Choroid plexus epithelial cell (primary cell): ENCODE measurements around the gene ZMYND10.

Experiments
- DNase-seq: peaks from one replicate; pipeline ENCODE4 v3.0.0-alpha.2; 2010; ENCODE audit warnings: low read depth
- H3K4me3 ChIP-seq: 2 replicates; pipeline ENCODE4 v1.5.1; 2011; ENCODE audit warnings: low read depth, mild to moderate bottlenecking, control low read depth, low read length, moderate library complexity
- CTCF ChIP-seq: conservative IDR thresholded peaks from 2 replicates; pipeline ENCODE4 v1.5.1; 2011; ENCODE audit warnings: low read depth, mild to moderate bottlenecking, control low read depth, inconsistent platforms, low read length, moderate library complexity

The ZMYND10 gene

GRCh38 chr3:50340147-50340447 lies 5.4 kb downstream of the ZMYND10 start:
- peak overlapping the region; percentile 65 for H3K4me3 ChIP-seq
- no peak for DNase-seq

DNA sequence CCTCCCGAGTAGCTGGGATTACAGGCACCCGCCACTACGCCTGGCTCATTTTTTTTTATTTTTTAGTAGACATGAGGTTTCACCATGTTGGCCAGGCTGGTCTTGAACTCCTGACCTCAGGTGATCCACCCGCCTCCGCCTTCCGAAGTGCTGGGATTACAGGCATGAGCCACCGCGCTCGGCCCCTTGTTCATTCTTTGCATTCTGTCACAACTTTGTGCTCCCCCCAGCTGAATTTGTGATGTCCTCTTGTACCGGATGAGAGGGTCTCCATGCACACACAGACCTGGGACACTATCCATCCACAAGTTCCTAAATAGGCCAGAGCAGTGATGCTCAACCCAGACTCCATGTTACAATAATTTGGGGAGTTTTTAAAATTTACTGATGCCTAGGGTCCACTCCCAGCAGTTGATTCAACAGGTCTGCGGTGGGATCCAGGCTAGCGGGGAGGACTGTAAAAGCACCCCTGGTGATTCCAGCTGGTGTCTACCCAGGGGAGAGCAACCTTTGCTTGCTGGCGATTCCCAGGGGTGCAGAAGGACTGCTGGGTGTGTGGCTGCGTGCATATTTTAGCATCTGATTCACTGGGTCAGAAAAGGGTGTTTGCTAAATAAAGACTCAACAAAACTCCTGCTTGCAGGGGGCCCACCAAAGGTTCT lies 5.9 kb downstream of the ZMYND10 start:
- TF ChIP-seq CTCF, result no peak
- peak; percentile 89 for DNase-seq
- peak overlapping the region; percentile 65 for H3K4me3 ChIP-seq

More at GRCh38 chr3:50340147-50340447, 5.4 kb downstream of the ZMYND10 start:
- no peak for TF ChIP-seq CTCF

- H3K4me3 ChIP-seq, result no peak overlapping the region
- no peak for TF ChIP-seq CTCF
- no peak for DNase-seq
Measured at GRCh38 chr3:50338965-50339364, 6.6 kb downstream of the ZMYND10 start.

- peak overlapping the region; percentile 87 for H3K4me3 ChIP-seq
- no peak for TF ChIP-seq CTCF
Measured at GRCh38 chr3:50337175-50337861, 8.2 kb downstream of the ZMYND10 start.

GRCh38 chr3:50336452-50337174 lies 8.9 kb downstream of the ZMYND10 start:
- TF ChIP-seq CTCF, result no peak
- DNase-seq, result peak; percentile 44
- peak overlapping the region; percentile 87 for H3K4me3 ChIP-seq

More at GRCh38 chr3:50337175-50337861, 8.2 kb downstream of the ZMYND10 start:
- DNase-seq, result peak; percentile 100

GRCh38 chr3:50334339-50335075 lies 11.0 kb downstream of the ZMYND10 start:
- no peak for DNase-seq
- TF ChIP-seq CTCF, result no peak
- no peak overlapping the region for H3K4me3 ChIP-seq
